Activated CD8-positive, alpha-beta memory T cell treated with anti-CD3 and anti-CD28 coated beads for 24 hours (primary cell): ENCODE measurements around the gene CAMK1D.
A peak's percentile ranks its signal among the peaks of the same experiment; 100 is the strongest.
"Not testable (repeated sequence)": the region's sequence is repeated elsewhere in the genome, so short reads cannot be mapped to it uniquely, and the experiment has no call there.

ENCODE experiments used
- DNase-seq: peaks from one replicate; pipeline ENCODE4 v3.0.0-alpha.2; 2020

CAMK1D gene

GRCh38 chr10:12526311-12526710, 177.0 kb downstream of the CAMK1D start:
- DNase-seq, result peak; percentile 17

GRCh38 chr10:12529976-12530375, 180.6 kb downstream of the CAMK1D start:
- peak; percentile 26 for DNase-seq

DNA sequence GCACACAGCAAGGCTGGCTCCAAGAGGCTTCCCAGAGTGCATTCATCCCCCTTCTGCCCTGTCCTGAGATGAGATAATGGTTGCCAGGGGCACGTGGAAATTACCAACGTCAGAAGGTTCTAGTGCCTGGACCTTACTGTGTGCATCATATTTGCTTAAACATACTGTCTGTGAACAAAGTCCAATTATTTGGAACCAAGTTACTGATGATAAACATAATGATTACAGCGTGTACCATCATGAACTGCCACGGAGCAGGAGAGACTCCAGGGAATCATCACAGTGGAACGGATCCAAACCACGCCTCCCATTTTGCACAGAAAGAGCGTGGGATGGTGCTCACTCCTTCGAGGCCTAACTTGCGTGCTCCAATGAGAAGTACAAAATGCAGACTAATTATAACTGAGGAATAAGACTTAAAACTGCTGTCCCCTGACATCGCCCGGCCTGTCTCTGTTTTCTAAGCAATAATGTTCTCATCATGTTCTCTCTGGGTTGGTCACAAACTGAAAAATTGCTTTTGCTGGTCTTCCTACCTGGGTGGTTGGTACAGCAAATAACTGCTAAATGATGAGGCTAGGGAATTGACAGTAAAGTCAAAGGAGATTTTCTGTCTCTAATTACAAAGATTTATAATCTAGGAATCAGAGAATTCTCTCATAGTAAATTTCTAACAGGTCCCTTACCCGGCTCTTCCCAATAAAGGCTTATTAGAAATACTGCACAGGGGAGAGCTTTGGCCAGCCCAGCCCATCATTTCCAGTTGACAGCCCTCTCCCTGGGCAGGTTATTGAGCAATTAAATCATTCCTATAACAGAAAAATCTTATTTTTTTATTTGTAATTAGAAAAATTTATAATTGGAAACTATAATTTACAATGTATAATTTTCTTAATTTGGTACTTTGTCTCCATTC, 182.2 kb downstream of the CAMK1D start:
- peak; percentile 17 for DNase-seq

DNA sequence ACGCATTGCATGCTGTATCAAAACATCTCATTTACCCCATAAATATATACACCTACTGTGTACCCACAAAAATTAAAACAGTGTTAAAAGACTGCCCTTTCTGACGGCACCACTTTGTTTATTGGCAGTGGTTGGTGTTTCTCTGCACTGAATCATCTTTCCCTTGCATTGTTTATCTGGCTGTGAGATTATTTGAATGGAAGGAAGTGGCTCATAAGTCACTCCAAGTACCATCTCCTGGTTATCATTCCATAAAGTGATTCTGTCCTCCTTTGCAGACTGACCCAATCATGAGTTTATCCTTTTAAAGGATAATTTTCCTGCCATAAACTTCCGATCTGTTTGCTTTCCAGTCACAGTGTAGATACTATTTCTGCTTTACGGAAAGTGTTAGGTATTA, 183.8 kb downstream of the CAMK1D start:
- no peak for DNase-seq

- peak; percentile 5 for DNase-seq
These were observed 184.4 kb downstream of the CAMK1D start for GRCh38 chr10:12533723-12534122.

DNA sequence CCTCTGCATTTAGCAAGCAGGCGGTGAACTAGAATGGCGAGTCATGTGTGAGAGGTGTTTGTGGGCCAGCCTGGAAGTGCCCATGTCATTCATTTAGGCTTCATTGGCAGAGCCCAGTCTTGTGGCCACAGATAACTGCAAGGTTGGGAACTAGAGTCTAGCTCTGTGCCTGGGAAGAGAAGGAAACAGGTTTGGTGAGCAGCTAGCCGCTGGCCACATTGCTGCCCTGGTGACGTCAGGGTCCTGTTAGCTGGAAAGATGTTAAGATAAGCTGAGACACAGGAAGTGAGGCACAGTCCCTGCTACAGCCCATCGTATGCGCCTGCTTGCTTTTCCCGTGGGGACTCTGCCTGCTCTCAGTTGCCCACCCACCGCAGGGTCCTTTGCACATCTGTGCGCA, 185.5 kb downstream of the CAMK1D start:
- DNase-seq, result peak; percentile 46

DNA sequence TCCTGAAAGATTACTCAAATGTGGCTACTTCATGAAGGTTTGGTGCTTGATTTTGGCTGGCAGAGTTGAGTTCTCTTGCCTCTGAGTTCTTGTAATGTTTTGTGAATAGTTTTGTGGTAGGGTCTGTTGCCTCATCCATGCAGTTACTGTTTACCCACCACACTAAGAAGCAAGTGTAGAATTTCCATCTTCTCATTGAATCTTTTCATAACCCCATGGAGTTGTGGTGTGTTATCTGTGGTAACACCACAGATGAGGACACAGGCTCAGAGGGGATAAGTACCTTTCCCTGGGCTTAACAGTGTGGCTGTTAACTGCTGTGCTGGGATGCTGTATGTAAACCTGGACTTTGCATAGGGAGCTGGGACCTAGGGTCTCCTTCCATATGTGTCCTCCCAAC, 186.3 kb downstream of the CAMK1D start:
- DNase-seq, result peak; percentile 13

- DNase-seq, result peak; percentile 24
These were observed 189.2 kb downstream of the CAMK1D start for GRCh38 chr10:12538491-12538995.

GRCh38 chr10:12539350-12540164, 190.2 kb downstream of the CAMK1D start:
- peak; percentile 38 for DNase-seq

- DNase-seq, result peak; percentile 24
These were observed 191.0 kb downstream of the CAMK1D start for GRCh38 chr10:12540341-12540781.

GRCh38 chr10:12541446-12542067, 192.2 kb downstream of the CAMK1D start:
- DNase-seq, result peak; percentile 33

- no peak for DNase-seq
These were observed 192.9 kb downstream of the CAMK1D start for GRCh38 chr10:12542133-12542670.

GRCh38 chr10:12543589-12543988, 194.2 kb downstream of the CAMK1D start:
- DNase-seq, result no peak

DNA sequence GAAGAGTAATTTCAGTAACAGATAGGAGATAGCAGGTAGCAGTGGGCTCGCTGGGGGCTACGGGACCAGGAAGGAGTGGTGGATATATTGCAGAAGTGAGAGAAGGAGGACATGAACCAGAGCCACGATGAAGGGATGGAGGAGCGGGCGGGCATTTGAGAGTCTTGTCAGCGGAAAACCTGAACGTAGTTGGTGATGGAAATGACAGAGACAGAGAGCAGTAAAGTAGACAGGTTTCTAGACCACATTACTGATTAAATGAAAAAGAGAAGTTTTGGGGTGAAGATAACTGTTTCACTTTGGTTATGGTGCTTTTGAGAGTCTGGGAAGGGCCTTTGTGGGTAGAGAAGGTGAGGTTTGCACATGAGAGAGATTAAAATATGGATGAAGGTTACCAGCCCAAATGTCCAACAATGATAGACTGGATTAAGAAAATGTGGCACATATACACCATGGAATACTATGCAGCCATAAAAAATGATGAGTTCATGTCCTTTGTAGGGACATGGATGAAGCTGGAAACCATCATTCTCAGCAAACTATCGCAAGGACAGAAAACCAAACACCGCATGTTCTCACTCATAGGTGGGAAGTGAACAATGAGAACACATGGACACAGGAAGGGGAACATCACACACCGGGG, 196.9 kb downstream of the CAMK1D start:
- DNase-seq, result not testable (repeated sequence)

DNA sequence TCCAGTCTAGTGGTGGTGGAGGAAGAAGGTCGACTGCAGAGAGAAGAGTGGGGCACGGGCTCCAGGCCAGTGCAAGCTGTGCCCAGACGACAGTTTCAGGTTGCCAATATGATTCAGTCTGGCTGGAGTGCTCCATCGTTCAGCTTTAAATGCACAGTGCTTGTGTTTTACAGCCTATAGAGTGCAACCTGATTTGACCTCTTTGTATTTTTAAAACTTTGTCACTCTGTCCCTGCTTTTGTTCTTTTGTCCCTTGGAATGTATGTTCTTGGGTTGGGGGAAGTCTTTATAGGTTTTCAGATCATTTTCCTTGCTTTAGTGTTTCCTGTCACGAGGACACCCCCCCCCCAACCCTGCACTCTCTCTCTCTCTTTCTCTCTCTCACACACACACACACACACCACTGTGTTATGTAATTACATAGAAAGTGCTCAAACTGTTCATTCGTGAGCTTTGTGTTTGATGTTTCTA, 198.0 kb downstream of the CAMK1D start:
- DNase-seq, result no peak

DNA sequence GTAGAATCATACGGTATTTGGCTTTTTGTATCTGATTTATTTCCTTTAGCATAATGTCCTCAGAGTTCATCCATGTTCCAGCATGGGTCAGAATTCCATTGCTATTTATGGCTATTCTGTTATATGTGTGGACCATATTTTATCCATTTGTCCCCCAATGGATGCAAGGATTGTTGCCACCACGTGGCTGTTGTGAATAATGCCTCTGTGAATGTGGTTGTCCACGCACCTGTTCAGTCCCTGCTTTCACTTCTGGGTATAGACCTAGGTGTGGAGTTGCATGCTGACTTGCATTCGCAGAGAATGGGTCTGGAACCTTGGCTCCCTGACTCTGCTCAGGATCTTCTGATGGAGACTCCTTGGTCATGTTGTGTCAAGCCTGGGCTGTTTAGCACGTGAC, 199.9 kb downstream of the CAMK1D start:
- DNase-seq, result no peak

DNA sequence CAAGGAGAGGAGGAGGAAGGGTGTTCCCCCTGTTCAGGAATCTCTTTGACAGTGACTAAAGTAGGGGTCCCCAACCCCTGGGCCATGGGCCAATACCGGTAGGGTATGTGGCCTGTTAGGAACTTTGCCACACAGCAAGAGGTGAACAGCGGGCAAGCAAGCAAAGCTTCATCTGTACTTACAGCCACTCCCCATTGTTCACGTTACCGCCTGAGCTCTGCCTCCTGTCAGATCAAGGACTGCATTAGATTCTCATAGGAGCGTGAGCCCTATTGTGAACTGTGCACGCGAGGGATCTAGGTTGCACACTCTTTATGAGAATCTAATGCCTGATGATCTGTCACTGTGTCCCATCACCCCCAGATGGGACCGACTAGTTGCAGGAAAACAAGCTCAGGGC, 201.6 kb downstream of the CAMK1D start:
- no peak for DNase-seq

DNA sequence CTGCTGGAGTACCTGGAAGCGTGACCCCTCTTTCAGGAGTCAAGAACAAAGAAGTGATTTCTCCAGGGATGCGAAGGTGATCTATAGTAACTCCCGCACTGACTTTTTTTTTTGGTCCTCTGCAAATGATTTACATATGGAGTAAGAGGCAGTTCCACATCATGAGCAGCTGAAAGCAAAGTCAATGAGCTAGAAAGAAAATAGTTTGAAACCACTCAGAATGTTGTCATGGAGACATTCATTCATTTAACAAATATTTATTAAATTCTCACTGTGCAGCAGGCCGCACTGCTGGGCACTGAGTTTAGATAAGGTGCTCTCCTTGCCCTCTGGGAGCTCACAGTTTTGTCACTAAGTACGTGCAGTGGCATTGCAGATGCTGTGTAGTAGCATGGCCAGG, 206.7 kb downstream of the CAMK1D start:
- no peak for DNase-seq

DNA sequence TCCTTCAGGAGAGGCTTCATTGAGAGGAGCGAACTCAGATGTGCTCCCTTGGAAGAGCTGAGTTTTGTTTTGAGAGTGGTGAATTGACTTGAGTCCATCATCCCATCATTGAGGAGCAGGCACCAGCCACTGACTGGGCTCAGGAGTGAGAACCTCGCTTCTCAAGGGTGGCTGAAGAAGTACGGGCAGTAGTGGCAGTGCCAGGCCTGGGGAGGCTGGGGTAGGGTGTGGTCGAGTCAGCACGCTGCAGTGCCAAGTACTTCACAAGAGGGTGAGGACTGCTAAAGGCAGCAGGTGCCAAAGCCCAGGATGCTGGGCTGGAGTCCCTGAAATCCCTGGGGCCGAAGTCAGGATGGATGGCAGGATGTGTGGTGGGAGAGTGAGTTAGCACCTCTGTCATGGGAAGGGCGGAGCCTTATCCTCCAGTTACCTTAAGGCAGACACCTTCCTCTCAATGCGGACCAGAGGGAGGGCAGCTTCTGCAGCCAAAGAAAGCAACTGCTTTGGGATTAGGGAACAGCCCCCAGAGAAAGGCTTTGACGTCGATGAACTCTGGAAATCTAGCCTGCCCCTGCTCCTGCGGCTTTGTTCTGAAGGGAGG, 210.3 kb downstream of the CAMK1D start:
- no peak for DNase-seq

DNA sequence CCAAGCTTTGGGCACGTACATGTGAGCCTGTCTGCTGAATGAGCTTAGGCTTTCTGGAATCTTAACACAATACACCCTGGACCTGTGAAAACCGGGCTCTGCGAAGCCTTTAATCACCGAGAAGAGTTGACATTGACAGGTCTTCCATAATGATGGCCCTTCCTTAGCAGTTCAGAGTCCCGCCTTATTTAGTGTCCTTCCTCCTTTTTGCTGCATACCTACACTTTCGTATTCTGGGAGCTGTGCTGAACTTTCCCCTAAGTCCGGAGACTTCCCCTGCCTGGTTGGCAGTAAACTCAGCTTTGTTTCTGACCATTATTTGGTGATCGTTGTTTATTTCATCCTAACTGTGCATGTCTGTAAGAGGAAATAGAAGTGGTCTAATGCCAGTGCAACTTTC, 212.0 kb downstream of the CAMK1D start:
- no peak for DNase-seq

GRCh38 chr10:12561720-12562119, 212.4 kb downstream of the CAMK1D start:
- DNase-seq, result no peak

DNA sequence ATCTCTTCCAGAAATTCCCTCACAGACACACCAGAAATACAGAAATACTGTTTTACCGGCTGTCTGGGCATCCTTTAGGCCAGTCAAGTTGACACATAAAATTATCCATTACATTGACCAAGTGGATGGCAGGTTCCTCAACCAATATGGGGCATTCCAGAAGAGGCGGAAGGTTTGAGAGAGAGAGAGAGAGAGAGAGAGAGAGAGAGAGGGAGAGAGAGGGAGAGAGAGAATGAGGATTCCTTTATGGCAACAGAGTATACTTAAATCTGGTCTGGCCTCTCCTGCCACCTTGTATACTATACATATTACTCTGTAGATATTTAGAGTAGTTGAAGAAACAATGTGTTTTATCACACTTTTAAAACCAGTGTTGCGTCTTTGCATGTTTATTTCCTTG, 214.1 kb downstream of the CAMK1D start:
- no peak for DNase-seq
